Adrenal gland (tissue), 5 donors: ENCODE data around the gene NQO1.

Source experiments
- POLR2A ChIP-seq, 2 donors: fragments of 450-650 bp; IDR thresholded peaks; one replicate each; pipeline ENCODE4 v1.6.1; 2017; ENCODE audit warnings: antibody characterized with exemption in 2 of 2, mild to moderate bottlenecking in 2 of 2, moderate library complexity in 1 of 2
- TF ChIP-seq, protein P1 (sequence below), 6 experiments: fragments of 450-650 bp in 4 of 6; fragments of 200-600 bp in 2 of 6; sonication (generic) in 1 of 6; IDR thresholded peaks; 1 replicate in 5 of 6; 2 replicates in 1 of 6; pipeline versions ENCODE4 v1.5.1 to v1.8.0; 2016 to 2021; ENCODE audit warnings: antibody characterized with exemption in 6 of 6, mild to moderate bottlenecking in 2 of 6, moderate library complexity in 1 of 6
- donor health status: DM: no; HTN: no; CAD: no.

DNA sequence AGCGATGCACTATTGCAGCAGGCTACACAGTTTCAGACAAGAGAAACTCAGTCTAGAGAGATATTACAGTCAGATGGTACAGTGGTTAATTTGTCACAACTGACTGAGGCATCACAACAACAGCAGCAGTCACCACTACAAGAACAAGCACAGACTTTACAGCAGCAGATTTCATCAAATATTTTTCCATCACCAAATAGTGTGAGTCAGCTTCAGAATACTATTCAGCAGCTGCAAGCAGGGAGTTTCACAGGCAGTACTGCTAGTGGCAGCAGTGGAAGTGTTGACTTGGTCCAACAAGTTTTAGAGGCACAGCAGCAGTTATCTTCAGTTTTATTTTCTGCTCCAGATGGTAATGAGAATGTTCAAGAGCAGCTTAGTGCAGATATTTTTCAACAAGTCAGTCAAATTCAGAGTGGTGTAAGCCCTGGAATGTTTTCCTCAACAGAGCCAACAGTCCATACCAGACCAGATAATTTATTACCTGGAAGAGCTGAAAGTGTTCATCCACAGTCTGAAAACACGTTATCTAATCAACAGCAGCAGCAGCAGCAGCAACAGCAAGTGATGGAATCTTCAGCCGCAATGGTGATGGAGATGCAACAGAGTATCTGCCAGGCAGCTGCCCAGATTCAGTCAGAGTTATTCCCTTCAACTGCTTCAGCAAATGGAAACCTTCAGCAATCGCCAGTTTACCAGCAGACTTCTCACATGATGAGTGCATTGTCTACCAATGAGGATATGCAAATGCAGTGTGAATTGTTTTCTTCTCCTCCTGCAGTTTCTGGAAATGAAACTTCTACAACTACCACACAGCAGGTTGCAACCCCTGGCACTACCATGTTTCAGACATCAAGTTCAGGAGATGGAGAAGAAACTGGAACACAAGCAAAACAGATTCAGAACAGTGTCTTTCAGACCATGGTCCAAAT is 34.1 kb downstream of the NQO1 start:
- TF ChIP-seq, protein P1, sequence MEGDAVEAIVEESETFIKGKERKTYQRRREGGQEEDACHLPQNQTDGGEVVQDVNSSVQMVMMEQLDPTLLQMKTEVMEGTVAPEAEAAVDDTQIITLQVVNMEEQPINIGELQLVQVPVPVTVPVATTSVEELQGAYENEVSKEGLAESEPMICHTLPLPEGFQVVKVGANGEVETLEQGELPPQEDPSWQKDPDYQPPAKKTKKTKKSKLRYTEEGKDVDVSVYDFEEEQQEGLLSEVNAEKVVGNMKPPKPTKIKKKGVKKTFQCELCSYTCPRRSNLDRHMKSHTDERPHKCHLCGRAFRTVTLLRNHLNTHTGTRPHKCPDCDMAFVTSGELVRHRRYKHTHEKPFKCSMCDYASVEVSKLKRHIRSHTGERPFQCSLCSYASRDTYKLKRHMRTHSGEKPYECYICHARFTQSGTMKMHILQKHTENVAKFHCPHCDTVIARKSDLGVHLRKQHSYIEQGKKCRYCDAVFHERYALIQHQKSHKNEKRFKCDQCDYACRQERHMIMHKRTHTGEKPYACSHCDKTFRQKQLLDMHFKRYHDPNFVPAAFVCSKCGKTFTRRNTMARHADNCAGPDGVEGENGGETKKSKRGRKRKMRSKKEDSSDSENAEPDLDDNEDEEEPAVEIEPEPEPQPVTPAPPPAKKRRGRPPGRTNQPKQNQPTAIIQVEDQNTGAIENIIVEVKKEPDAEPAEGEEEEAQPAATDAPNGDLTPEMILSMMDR (IDR thresholded peaks at IDR 0.05) = no peak
- TF ChIP-seq POLR2A (IDR thresholded peaks at IDR 0.05) = no peak
